A549 (cell line): ENCODE measurements around the gene IL17RC. TPM values are rescaled to one million over a fixed set of nuclear protein-coding genes. Genes with fewer than 3 reads are reported as not detected.

ENCODE experiments used
- ATAC-seq, 2 experiments: fragments of 200-7000 bp in 1 of 2; fragments of >200 bp in 1 of 2; cut with Nextera tagmentation in 1 of 2; cut with Tn5 transposase in 1 of 2; 3 replicates each; pipeline versions ENCODE4 v1.8.0 to v1.9.1; 2018 to 2020; ENCODE audit warnings: mild to moderate bottlenecking in 1 of 2, moderate library complexity in 1 of 2
- CTCF ChIA-PET: fragments of 300-600 bp; sonication (Branson Sonifier 250); formaldehyde crosslinking; extraction: SDS; loops from one replicate; lab custom pipeline; 2021; ENCODE audit warnings: antibody characterized with exemption, inconsistent platforms; lab: Yijun Ruan, JAX
- POLR2A ChIA-PET: fragments of 350-600 bp; formaldehyde crosslinking; extraction: SDS; loops from one replicate; lab custom pipeline; 2021; ENCODE audit warnings: antibody characterized with exemption, inconsistent platforms; lab: Yijun Ruan, JAX
- DNase-seq, 2 experiments: peaks; one replicate each; pipeline versions ENCODE4 v3.0.0 to v3.0.0-alpha.2; 2011 to 2016; ENCODE audit warnings: low read depth in 1 of 2, low spot score in 1 of 2
- FAIRE-seq: peaks from 2 replicates; lab custom pipeline; 2011; peaks lifted over from hg19 to GRCh38; lab: Jason Lieb, UNC
- H3K27ac ChIP-seq, 2 experiments: fragments of >200 bp; sonication (Bioruptor Twin); formaldehyde crosslinking; 3 replicates each; pipeline ENCODE4 v1.5.1; 2016 to 2017
- H3K4me1 ChIP-seq: fragments of >200 bp; sonication (Bioruptor Twin); formaldehyde crosslinking; 3 replicates; pipeline ENCODE4 v1.6.1; 2016
- H3K4me2 ChIP-seq: fragments of >200 bp; sonication (Bioruptor Twin); formaldehyde crosslinking; 3 replicates; pipeline ENCODE4 v1.6.1; 2016
- H3K4me3 ChIP-seq: fragments of >200 bp; sonication (Bioruptor Twin); formaldehyde crosslinking; 3 replicates; pipeline ENCODE4 v1.5.1; 2016
- H3K9me3 ChIP-seq: fragments of >200 bp; sonication (Bioruptor Twin); formaldehyde crosslinking; 3 replicates; pipeline ENCODE4 v1.6.1; 2016
- ATOH8 ChIP-seq: fragments of 250-450 bp; sonication (Bioruptor Pico); IDR thresholded peaks from 2 replicates; pipeline ENCODE4 v1.5.0; 2020; ENCODE audit warnings: low read depth, mild to moderate bottlenecking, moderate library complexity
- CBX8 ChIP-seq: fragments of 200-600 bp; sonication (generic); IDR thresholded peaks from 2 replicates; pipeline ENCODE4 v1.6.1; 2016
- CHD2 ChIP-seq: fragments of 150-350 bp; IDR thresholded peaks from 2 replicates; pipeline ENCODE4 v1.6.1; 2014; ENCODE audit warnings: low read length; ENCODE audit not compliant: partially characterized antibody
- CTCF ChIP-seq: fragments of >200 bp; sonication (Bioruptor Twin); formaldehyde crosslinking; IDR thresholded peaks from 3 replicates; pipeline ENCODE4 v1.5.1; 2016
- E2F6 ChIP-seq: IDR thresholded peaks from 2 replicates; pipeline ENCODE4 v1.6.1; 2012; ENCODE audit warnings: low read depth, borderline replicate concordance
- EHMT2 ChIP-seq: fragments of 200-600 bp; sonication (generic); IDR thresholded peaks from 2 replicates; pipeline ENCODE4 v1.6.1; 2016; ENCODE audit warnings: antibody characterized with exemption, low read depth, mild to moderate bottlenecking, moderate library complexity
- ELK1 ChIP-seq: fragments of 150-350 bp; IDR thresholded peaks from 2 replicates; pipeline ENCODE4 v1.6.1; 2014; ENCODE audit warnings: low read depth, mild to moderate bottlenecking, low read length
- ESRRA ChIP-seq: fragments of 150-350 bp; IDR thresholded peaks from 2 replicates; pipeline ENCODE4 v1.6.1; 2014; ENCODE audit warnings: mild to moderate bottlenecking, low read length, borderline replicate concordance
- FOSL2 ChIP-seq, 2 experiments: fragments of 450-650 bp in 1 of 2; fragments of >200 bp in 1 of 2; sonication (Bioruptor Twin) in 1 of 2; formaldehyde crosslinking; IDR thresholded peaks; 2 replicates each; pipeline versions ENCODE4 v1.5.0 to v1.6.1; 2016 to 2020; ENCODE audit warnings: mild to moderate bottlenecking in 1 of 2, moderate library complexity in 1 of 2
- GATA3 ChIP-seq: IDR thresholded peaks from 2 replicates; pipeline ENCODE4 v1.6.1; 2012; ENCODE audit warnings: borderline replicate concordance
- HEYL ChIP-seq: fragments of 250-450 bp; sonication (Bioruptor Pico); IDR thresholded peaks from 2 replicates; pipeline ENCODE4 v1.8.0; 2021; ENCODE audit warnings: mild to moderate bottlenecking, moderate library complexity
- HOXB5 ChIP-seq: fragments of 250-450 bp; sonication (Bioruptor Pico); IDR thresholded peaks from 2 replicates; pipeline ENCODE4 v1.5.0; 2020; ENCODE audit warnings: mild to moderate bottlenecking, moderate library complexity
- MAFK ChIP-seq: fragments of 450-650 bp; IDR thresholded peaks from 2 replicates; pipeline ENCODE4 v1.6.1; 2014; ENCODE audit not compliant: partially characterized antibody
- MAX ChIP-seq: IDR thresholded peaks from 2 replicates; pipeline ENCODE4 v1.6.1; 2012
- NFE2L2 ChIP-seq: fragments of 150-350 bp; conservative IDR thresholded peaks from 2 replicates; pipeline ENCODE4 v1.6.1; 2014; ENCODE audit warnings: low read length
- PHF8 ChIP-seq: fragments of 200-600 bp; sonication (generic); IDR thresholded peaks from 2 replicates; pipeline ENCODE4 v1.6.1; 2016; ENCODE audit warnings: low read depth, mild to moderate bottlenecking, antibody characterized with exemption, moderate library complexity, borderline replicate concordance
- RCOR1 ChIP-seq: fragments of 150-350 bp; IDR thresholded peaks from 2 replicates; pipeline ENCODE4 v1.6.1; 2014; ENCODE audit warnings: antibody characterized with exemption, low read length, low read depth
- RNF2 ChIP-seq: fragments of 200-600 bp; sonication (generic); IDR thresholded peaks from 2 replicates; pipeline ENCODE4 v1.6.1; 2016; ENCODE audit warnings: low read depth, mild to moderate bottlenecking, antibody characterized with exemption, moderate library complexity, borderline replicate concordance
- SREBF2 ChIP-seq: fragments of 450-650 bp; IDR thresholded peaks from 2 replicates; pipeline ENCODE4 v1.6.1; 2014; ENCODE audit warnings: mild to moderate bottlenecking, moderate library complexity
- USF2 ChIP-seq: fragments of 450-650 bp; IDR thresholded peaks from 2 replicates; pipeline ENCODE4 v1.6.1; 2014; ENCODE audit warnings: antibody characterized with exemption
- ZC3H11A ChIP-seq: fragments of 450-650 bp; IDR thresholded peaks from 2 replicates; pipeline ENCODE4 v1.6.1; 2014; ENCODE audit warnings: antibody characterized with exemption, mild to moderate bottlenecking
- ZSCAN20 ChIP-seq: fragments of 250-450 bp; sonication (Bioruptor Pico); IDR thresholded peaks from 2 replicates; pipeline ENCODE4 v1.8.0; 2022; ENCODE audit warnings: mild to moderate bottlenecking, moderate library complexity
- WGBS: methylation state at CpG from one replicate; pipeline ENCODE4 v1.1.6; 2017; ENCODE audit errors: missing lambda C conversion rate; 5-methylcytosine and 5-hydroxymethylcytosine counted together
- polyA plus RNA-seq, 4 experiments: library from polyadenylated mRNA; depleted of rRNA in 3 of 4; stranded (reverse); fragments of >200 nt; fragmentation: RNase III in 1 of 4; extraction: RNeasy Plus Mini Kit Qiagen cat#74134 plus additional on column Dnase treatment in 1 of 4; gene quantifications; 2 replicates in 3 of 4; 3 replicates in 1 of 4; pipeline ENCODE4 v1.2.3, GENCODE V29; 2011 to 2017

Gene IL17RC
- polyA plus RNA-seq, 2 of the 4 experiments (the other 2 are of a cell fraction): 7.7 to 9.4 TPM

- TF ChIP-seq PHF8: peak; percentile 32; the same call in 1 of the 2 replicates
Observed at GRCh38 chr3:9947025-9947995, 30.4 kb downstream of the IL17RC start (continued).

- 82% methylated on average over 3 of the region's 3 CpGs for WGBS
- TF ChIP-seq CBX8 (no peak), MAX (no peak), EHMT2 (no peak)
- FAIRE-seq: no peak
- DNase-seq: no peak
- H3K4me3 ChIP-seq: no peak overlapping the region; the same call in 2 of the 3 replicates
- H3K27ac ChIP-seq: no peak overlapping the region
- ChIA-PET POLR2A (no interaction called here), CTCF (interaction anchor here (0.6 to 5.2 kb wide), 8 partner anchors 10 to 166 kb away, joined by 3 to 146 read pairs (median 4); partner anchors contain the start of gene CRELD1)
- H3K9me3 ChIP-seq: no peaks in the 10 kb centered on the region
- H3K4me2 ChIP-seq: peak overlapping the region; percentile 92; the same call in 2 of the 3 replicates
- peaks cover 15% of the 10 kb centered on the region; the same call in 2 of the 3 replicates for H3K4me1 ChIP-seq
- no peak for ATAC-seq
Observed at GRCh38 chr3:9948586-9948985, 31.7 kb downstream of the IL17RC start.

- FAIRE-seq (no peak), DNase-seq (no peak), ATAC-seq (no peak)
- peaks cover 15% of the 10 kb centered on the region; the same call in 2 of the 3 replicates for H3K4me1 ChIP-seq
- 90% methylated on average over 6 of the region's 7 CpGs for WGBS
- H3K4me3 ChIP-seq: no peak overlapping the region
- ChIA-PET POLR2A (no interaction called here), CTCF (interaction anchor here (0.7 to 5.2 kb wide), 5 partner anchors 17 to 215 kb away, joined by 3 to 146 read pairs (median 3); partner anchors contain the start of gene CRELD1)
- no peak overlapping the region for H3K4me2 ChIP-seq
- no peak for TF ChIP-seq CHD2
- no peak for TF ChIP-seq ELK1
- no peak for TF ChIP-seq NFE2L2
- no peak for TF ChIP-seq HEYL (CRISPR knock-in tag)
- no peak for TF ChIP-seq SREBF2
- no peak for TF ChIP-seq GATA3
- TF ChIP-seq USF2: no peak
- no peak for TF ChIP-seq MAX
- no peak overlapping the region for H3K27ac ChIP-seq
- H3K9me3 ChIP-seq: no peaks in the 10 kb centered on the region
Observed at GRCh38 chr3:9949115-9949514, 32.2 kb downstream of the IL17RC start.

GRCh38 chr3:9949626-9950025 lies 32.7 kb downstream of the IL17RC start:
- WGBS: 83% methylated on average over 8 of the region's 9 CpGs
- Histone ChIP-seq H3K4me2 (no peak overlapping the region), H3K27ac (no peak overlapping the region), H3K4me3 (no peak overlapping the region), H3K4me1 (peaks cover 15% of the 10 kb centered on the region; the same call in 2 of the 3 replicates), H3K9me3 (no peaks in the 10 kb centered on the region)
- CTCF ChIA-PET: interaction anchor here (0.6 to 5.2 kb wide), 5 partner anchors 17 to 294 kb away, joined by 3 to 146 read pairs (median 3); partner anchors contain the start of gene CRELD1
- FAIRE-seq (no peak), ATAC-seq (no peak), DNase-seq (no peak)
- POLR2A ChIA-PET: no interaction called here
- TF ChIP-seq USF2 (no peak), ATOH8 (CRISPR knock-in tag) (no peak), HOXB5 (CRISPR knock-in tag) (no peak), ZSCAN20 (CRISPR knock-in tag) (no peak), HEYL (CRISPR knock-in tag) (no peak), RCOR1 (no peak), FOSL2 (IDR thresholded peaks at IDR 0.05) (no peak), FOSL2 (CRISPR knock-in tag; IDR thresholded peaks at IDR 0.05) (no peak), CBX8 (no peak), E2F6 (no peak), ZC3H11A (no peak), CTCF (no peak), ESRRA (no peak), MAFK (no peak), RNF2 (no peak)
